Stimulated activated CD8-positive, alpha-beta memory T cell treated with anti-CD3 and anti-CD28 coated beads, Interleukin-7, amount 100 ng/mL, for 4 hours (primary cell): ENCODE measurements around the gene MAML2.
A peak's percentile ranks its signal among the peaks of the same experiment; 100 is the strongest.

ENCODE experiments used
- DNase-seq, 2 donors: peaks; one replicate each; pipeline ENCODE4 v3.0.0-alpha.2; 2020; ENCODE audit warnings: low read depth in 2 of 2

MAML2 gene

DNA sequence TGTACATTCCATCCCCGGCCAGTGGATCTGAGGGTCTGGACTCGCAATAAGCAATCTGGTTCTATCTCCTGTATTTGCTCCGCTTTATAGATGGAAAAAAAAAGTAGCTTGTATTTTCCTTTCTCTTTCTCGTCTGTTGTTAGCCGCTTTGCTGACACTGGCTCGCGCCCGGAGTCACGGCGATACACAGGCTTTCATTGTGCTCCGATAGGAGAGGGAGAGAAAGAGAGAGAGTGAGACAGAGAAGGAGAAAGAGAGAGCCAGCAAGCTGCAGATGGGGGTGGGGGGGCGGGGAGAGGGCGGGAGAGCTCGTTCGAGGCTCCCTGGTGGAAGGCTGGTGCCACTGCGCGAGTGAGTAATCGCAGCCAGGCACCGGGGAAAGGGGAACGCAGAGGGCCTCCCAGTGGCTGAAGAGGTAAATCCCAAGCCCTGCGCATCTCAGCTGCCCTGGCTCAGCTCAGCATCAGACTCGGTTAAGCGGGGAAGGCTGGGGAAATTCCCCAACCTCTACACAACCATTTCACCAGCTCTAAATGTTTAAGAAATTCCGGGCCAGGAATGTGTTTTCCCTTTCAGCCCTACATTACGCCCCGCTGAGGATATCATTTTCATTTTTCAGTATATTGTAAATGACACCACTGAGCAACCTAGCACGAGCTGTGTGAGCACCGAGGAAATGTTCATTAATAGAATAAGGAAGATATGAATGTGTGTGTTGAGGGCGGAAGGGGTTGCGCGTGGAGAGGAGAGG is at the start of gene MAML2:
Gene MAML2, minus strand, starts transcription at position 235 of the 751 bp plus-strand sequence. CDS start 1,300 bp downstream, outside the sequence.
- peak; percentile 89 to 91 for DNase-seq

DNA sequence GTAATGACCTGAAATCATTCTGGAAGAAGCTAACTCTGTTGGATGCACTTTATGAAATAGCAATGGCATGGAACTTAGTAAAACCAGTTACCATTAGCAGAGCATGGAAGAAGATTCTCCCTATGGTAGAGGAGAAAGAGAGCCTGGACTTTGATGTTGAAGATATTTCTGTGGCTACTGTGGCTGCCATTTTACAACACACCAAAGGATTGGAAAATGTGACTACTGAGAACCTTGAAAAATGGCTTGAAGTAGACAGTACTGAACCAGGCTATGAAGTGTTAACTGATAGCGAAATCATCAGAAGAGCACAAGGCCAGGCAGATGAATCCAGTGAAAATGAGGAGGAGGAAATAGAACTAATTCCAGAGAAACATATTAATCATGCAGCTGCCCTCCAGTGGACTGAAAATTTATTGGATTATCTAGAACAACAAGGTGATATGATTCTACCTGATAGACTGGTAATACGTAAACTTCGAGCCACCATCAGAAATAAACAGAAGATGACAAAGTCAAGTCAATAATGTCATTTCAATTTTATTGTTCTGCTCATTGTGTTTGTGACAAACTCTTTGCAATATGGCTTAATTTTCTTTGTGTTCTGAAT is 48.8 kb upstream of the MAML2 start:
- DNase-seq: no peak

DNA sequence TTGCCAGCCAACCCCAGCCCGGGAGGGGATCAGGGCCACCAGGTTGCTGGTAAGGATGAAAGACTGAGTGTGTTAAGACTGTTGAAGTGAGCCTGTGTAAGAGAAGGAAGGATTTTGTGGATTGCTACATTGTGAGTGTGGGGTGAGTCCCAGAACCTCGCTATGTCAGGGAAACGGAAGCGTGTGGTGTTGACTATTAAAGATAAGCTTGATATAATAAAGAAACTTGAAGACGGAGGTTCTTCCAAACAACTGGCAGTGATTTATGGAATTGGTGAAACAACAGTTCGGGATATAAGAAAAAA is 47.4 kb upstream of the MAML2 start:
- DNase-seq: no peak

DNA sequence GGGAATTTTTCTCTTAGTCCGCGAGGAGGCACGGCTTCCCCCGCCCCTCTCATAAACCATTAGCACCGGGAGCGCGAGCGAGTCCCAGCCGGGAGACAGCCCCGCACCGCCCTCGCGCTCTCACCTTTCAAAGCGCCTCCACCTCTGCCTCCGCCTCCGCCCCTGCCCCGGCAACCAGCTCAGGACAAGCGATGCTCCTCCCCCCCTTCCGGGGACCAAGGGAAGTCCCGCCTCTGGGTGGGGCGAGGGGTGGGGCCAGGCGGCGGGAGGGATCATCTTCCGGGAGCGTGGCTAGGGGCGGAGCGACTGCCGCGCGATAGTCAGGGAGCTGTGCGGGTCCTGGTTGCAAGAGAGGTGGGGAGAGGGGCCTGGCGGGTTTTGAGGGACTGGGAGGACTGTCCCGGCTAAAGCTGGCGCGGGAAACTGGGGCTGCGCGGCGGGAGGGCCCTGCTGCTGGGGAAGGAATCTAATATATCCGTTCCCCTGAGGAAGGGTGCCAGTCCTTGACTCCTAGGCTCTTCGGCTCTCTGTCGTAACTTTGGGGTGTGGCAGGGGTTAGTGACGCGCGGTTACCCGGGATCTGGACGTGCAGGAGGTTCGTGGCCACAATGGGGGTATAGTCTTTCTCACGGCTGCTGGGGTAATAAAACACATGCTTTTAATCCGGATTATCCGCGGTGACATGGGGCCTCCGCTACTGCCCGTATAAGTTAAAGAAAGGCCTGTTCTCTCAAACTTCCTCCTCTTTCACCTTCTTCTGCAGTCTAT is 46.9 kb upstream of the MAML2 start, which contains the start of the genes CCDC82 and JRKL:
Gene CCDC82, minus strand, starts transcription at position 193 of the 768 bp plus-strand sequence. CDS start 5,165 bp downstream, outside the sequence.
Gene JRKL, plus strand, starts transcription at position 294 of the 768 bp plus-strand sequence. CDS start 637 bp downstream, outside the sequence.
- peak; percentile 96 to 97 for DNase-seq

DNA sequence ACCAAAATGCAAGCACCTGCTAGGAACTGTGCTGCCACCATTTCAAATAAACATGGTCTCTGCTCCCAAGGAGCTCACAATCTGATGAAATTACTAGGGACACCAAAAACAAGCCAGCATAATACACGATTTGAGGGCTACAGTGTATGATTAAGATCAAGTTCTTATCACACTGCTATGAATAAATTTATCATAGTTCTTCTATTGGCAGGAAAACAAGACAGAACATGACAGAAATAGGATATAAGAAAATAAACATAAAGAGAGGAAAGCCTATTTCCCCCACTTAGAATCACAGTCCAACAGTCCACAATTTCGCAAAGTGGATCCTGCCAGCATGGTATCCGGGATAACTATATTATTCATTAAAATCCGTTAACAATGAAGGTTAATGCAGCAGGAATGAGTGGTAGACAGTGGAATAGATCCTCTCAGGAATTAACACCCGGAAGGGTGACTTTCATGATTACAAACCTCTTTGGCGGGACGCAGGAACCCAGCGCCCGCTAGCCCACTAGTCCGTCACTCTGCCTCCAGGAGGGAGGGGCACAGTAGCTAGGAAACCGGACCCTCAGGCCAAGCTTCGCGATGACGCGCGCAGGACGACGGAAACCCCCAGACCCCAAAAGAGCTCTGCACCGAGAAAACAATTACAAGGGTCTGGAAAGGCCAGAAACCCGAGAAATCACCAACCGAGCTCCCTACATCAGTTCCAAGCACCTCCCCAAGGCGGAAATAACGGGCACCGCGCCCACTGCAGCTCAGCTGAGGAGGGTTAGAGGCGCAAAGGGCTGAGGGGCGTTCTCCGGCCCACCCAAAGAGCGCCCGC is 46.1 kb upstream of the MAML2 start:
- DNase-seq: no peak

DNA sequence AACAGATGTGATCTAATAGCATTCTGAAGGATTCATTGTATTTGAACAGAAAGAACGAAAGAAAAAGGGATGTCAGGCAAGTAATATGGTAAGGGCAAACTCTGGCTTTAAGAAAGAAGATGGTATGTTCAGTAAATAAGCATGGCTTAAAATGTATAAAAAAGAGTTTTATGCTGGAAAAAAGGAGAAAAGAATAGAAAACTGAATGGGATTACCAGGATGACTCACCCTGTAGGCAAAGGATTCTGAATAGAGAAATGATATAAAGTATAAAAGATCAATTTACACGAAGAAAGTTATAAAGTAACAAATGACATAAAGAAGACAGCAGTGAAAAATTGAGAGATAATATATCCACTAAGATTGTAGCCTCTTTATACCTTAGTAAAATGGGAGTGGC is 42.2 kb upstream of the MAML2 start:
- no peak for DNase-seq

DNA sequence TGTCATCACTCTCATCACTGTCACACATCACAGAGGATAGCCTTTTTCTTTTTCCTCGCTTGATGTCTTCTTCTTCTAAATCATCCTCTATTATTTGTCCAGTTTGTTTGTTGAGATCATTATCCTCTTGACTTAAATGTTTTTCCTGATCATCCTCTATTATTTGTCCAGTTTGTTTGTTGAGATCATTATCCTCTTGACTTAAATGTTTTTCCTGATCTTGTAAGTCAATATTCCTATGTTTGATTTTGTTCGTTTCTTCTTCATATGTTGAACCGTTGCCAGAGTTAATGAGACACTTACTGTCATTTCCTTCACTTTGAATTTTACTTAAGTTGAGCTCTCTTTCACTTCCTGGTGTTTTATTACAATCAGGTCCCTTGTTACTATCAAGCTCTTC is 41.2 kb upstream of the MAML2 start:
- DNase-seq: no peak

DNA sequence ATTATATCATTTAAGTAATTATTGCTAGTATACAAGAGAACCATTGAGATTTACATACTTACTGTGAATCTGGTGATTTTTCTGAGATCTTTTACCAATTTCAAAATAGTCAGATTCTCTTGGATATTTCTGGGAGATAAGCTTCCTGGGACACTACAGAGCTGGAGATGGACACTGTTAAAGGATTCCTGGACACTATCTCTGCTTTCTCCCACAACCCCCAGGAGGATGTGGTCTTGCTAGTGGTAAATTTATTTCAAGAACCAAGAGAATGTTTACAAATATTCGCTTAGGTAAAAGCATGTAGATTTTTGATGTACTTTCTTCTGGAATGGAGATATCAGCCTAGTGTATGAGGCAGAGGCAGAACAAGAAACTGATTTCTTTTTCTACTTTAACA is 33.8 kb upstream of the MAML2 start:
- no peak for DNase-seq

DNA sequence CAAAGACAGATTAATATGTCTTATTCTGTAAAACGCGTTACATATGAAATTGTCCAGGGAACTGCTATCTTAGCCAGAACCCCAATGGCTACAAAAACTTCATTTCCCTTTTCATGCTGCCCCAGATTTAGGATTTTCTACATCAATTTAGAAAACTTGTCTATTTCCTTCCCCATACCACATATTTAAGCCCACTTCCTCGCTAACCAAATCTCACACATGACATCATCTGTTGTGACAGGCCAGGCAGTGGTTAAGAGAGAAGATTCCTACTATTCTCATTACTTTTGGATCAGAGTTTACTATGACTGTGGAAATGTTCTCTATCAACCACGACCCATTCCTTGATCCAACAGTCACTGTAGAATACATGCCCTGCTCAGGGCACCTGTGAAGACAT is 30.8 kb upstream of the MAML2 start:
- DNase-seq: no peak

DNA sequence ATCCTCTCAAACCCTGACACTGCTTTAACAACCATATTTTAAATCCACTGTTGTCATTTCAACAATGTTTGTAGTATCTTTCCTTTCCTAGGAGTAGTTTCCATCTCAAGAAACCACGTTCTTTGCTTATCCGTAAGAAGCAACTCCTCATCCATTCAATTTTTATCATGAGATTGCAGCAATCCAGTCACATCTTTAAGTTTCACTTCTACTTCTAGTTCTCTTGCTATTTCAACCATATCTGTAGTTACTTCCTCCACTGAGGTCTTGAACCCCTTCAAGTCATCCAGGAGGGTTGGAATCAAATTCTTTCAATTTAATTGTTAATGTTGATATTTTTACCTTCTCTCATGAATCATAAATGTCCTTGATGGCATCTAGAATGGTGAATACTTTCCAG is 24.3 kb upstream of the MAML2 start:
- no peak for DNase-seq

DNA sequence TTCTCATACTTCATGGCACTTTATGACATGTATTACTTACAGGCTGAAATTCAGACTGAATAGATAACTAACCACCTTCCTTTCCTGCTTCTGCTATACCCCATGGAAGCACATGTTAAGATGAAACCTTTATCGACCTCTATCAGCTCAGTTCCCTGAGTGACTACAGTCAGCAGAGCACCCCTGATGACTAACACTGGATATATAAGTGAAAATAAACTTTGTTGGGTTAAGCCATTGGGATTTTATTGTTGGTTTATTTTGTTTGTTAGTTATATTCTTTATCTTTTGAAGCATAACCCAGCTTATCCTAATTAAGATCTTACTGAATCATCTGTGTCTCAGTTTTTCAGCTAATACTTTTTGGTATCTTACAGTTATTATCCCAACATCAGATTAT is 23.0 kb upstream of the MAML2 start:
- DNase-seq: no peak

DNA sequence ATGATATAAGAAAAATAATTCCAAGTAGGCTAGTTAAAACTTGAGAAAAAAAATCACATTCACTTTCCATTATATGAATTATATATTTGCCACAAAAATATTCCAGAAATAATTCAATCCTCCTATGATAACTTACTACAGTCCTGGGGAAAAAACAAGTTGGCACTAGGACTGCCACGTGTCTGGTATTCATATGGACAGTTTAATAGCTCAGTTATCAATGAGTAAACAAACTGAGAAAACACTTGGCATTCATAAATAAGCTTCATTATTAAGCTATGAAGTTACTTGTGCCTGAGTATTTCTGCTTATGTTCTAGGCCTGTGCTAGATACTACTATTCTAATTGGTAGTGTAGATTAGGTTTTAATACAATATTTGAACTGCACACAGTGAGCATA is 22.5 kb upstream of the MAML2 start:
- no peak for DNase-seq

DNA sequence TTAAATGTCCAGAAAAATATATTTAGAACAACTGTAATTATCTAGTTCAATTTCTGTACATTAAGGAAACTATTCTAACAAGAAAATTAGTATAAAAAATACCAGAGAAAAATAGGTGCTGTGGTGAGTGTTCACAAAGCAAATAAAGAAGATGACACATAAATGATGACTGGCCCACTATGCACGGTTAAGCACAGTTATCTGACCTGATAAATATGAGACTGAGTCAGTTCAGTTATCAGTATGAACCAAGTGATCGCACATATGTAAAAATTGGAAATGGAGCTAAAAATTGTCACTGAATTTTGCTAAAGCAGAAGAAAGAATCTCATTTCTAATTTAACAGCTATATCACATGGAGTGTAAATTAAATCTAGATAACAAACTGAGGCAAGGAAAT is 18.8 kb upstream of the MAML2 start:
- no peak for DNase-seq

DNA sequence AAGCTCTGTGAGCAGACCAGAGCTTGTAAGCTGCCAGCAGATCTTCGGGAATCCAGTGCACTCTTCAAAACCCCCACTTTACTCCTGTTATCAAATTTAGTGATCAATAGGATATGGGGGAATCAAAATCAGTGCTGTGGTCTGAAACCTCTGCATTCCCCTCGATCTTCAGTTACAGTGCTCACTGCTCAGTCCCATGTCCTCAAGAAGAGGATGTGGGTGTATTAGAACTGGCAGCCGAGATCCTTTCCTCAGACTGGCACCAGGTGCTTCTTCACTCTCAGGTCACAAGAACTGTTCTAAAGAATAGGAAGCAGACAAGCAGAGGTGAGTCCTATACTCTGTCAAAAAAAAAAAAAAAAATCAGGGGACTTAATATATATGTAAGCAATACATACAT is 15.3 kb upstream of the MAML2 start:
- DNase-seq: no peak

DNA sequence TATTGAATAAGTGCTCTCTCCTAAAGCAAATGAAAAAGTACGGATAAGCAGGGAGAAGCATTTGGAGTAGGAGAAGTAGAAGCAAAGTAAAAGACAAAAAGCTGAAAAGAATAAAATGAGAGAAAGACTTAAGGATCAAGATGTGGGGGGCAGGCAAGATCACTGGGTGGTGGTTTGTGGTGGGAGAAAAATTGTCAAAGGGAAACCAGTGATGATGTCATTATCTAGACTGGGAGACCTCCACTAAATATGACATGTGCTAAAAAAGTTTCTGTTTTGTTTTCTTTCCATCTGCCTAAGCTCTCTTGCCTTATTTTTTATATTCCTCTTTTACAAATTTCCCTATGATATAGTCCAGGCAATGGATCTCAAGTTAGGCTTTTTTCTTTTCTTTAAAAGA is 14.8 kb upstream of the MAML2 start:
- DNase-seq: no peak

DNA sequence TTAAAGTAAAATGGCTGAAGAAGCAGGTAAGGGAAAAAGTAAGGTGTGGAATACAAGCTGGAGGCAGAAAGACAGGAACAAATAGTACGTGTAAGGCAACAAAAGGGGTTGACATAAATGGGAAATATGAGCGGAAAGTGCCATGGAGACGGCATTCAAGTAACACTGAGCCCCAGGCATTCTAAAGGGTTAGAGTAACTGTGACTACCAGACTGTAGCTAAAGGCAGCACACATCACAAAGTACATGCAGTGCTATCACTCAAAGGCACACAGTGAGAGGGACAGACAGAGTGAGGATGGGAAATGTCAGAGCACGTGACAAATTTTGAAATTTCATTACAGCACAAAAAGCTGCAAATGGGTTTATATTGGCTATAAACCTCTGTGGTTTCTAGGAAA is 13.9 kb upstream of the MAML2 start:
- DNase-seq: no peak

DNA sequence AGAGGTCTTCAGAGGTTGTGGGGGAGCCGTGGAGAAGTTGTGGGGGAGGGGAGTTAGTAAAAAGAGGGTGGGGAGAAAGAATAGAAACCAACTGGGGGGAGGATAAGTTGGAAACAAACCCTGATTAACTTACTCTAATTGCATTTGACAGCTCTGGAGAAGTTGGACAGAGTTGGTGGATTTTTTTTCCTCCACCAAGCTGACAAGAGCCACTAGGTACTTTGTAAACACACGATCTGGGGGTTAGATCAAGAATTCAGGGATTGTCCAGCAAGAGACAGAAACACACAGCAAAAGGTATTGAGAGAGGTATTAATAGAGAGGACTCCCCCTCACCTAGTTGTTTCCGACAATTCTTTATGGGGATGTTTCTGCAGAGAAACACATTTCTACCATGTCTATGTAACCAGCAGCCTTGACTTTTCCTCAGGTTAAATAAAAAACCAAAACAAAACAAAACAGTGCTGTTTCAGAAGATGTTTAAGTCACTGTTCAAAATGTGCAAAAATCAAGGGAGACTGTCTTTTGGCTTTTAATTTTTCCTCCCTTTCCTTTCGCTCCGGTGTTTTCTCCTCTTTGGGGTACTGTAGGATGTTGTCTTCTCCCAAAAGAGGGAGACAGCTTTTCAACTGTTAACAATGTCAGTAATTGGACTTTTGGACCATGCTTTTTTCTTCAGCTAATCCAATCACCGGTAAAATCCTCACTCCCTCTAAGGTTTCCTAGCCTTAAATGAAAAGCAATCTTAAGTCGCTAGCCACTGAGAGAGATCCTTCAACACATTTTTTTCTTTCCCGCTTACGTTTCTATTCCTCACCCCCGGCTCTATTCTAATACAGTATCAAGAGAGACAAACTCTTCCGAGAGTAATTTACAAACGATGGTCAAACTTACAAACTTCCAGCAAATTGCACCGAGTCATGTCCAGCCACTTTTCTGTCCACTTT is 708 bp downstream of the MAML2 start:
- no peak for DNase-seq

DNA sequence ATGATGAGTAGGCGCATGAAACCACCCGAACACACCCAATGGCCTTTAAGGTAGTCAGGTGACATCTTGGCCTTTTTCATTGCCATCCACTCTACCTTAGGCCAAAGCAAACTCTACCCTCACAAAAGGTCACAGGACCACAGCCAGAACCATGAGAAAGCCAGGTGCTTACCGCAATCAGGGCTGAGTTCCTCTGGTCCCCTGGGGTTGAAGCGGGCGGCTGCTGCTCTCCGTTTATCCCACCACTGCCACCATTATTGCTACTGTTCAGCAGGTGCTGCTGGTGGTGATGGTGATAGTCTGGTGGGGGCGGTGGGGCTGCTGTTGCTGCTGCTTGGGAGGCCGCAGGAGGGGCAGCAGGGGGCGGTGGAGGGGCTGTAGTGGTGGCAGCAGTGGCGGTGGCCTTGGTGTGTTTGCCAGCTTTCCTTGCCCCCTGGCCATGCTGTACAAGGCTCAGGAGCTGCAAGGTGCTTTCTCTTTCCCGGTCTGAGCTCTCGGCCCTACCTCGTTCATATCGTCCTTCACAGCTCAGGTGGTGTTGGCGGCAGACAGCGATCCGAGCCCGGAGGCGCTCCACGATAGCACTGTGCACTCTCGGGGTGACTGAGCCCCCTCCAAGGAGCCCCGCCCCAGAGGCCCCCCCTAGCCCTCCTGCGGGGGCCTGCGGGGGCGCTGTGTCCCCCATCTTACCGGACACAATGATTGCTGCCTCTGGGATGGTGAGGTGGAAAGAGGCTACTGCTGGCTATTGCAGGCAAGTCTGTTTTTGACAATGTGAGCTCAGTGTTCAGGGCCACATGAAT is 1.6 kb downstream of the MAML2 start:
- DNase-seq: peak; percentile 38 to 61

DNA sequence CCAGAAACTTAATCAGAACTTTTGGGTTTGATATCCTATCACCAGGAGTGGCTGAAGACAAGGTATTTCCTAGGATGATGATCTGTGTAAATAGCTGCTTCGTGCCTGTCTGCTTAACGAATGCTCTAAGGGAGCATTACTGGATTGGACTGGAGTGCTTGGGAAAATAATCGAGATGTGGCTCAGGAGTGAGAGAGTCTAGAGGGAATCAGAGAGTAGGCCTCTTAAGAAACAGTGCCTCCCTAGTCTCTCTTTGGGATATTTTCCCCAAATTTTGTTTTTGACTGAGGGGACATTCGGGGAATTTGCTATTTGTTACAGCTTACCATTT is 2.5 kb downstream of the MAML2 start:
- DNase-seq: no peak
